ENCODE measurements around the gene AQR. TPM values are rescaled to one million over a fixed set of nuclear protein-coding genes. Genes with fewer than 3 reads are reported as not detected.

Gene AQR
- polyA plus RNA-seq, 1 donor from 2014 or later: 22.4 TPM

DNA sequence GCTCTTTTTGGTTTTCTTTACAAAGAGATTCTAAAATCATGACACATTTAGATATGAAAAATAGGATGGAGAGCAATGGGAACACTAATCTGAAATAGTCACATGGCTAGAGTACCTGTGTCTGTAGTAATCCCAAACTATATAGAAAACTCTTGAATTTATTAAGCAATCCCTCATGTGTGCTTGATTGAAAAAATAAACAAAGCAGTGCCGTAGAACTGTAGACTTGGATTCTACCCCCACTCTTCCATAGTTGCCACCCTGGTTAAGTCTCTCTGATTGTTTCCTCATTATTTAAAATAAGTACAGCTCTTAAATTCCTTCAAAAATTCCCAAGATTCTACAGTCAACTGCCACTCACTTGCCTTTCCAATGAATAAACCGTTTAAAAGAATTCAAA is 115.3 kb downstream of the AQR start:
- Histone ChIP-seq H4K20me1 (ENCODE audit: insufficient read depth) (no peaks in the 10 kb centered on the region), H2AFZ (ENCODE audit: low read depth, low read length) (no peak overlapping the region), H3K36me3 (ENCODE audit: insufficient read depth, low read length) (no peaks in the 10 kb centered on the region), H3K27me3 (ENCODE audit: insufficient read depth, low read depth, low read length) (no peaks in the 10 kb centered on the region), H3K9ac (ENCODE audit: low read length) (no peak overlapping the region), H3K9me3 (ENCODE audit: low read length) (no peaks in the 10 kb centered on the region), H3K9me2 (ENCODE audit: insufficient read depth, low read length) (no peaks in the 10 kb centered on the region), H3K4me3 (ENCODE audit: low read length) (no peak overlapping the region), H3K79me2 (replicated peaks; ENCODE audit: insufficient read depth, low read length) (no peaks in the 10 kb centered on the region), H3K27ac (ENCODE audit: low read length) (no peak overlapping the region), H3F3A (ENCODE audit: insufficient read depth, low read length, poor library complexity, severe bottlenecking) (no peaks in the 10 kb centered on the region), H3K4me2 (ENCODE audit: low read length) (no peak overlapping the region)
- no peak for TF ChIP-seq TAF1 (IDR thresholded peaks at IDR 0.05; ENCODE audit: low read depth)
- no peak for TF ChIP-seq RAD21 (conservative IDR thresholded peaks at IDR 0.05)
- TF ChIP-seq SMC3 (conservative IDR thresholded peaks at IDR 0.05; ENCODE audit: poor library complexity): no peak
- no peak for TF ChIP-seq EP300 (conservative IDR thresholded peaks at IDR 0.05; ENCODE audit: poor library complexity, severe bottlenecking)
- no peak for TF ChIP-seq POLR2AphosphoS5 (IDR thresholded peaks at IDR 0.05)
- TF ChIP-seq, protein P1, sequence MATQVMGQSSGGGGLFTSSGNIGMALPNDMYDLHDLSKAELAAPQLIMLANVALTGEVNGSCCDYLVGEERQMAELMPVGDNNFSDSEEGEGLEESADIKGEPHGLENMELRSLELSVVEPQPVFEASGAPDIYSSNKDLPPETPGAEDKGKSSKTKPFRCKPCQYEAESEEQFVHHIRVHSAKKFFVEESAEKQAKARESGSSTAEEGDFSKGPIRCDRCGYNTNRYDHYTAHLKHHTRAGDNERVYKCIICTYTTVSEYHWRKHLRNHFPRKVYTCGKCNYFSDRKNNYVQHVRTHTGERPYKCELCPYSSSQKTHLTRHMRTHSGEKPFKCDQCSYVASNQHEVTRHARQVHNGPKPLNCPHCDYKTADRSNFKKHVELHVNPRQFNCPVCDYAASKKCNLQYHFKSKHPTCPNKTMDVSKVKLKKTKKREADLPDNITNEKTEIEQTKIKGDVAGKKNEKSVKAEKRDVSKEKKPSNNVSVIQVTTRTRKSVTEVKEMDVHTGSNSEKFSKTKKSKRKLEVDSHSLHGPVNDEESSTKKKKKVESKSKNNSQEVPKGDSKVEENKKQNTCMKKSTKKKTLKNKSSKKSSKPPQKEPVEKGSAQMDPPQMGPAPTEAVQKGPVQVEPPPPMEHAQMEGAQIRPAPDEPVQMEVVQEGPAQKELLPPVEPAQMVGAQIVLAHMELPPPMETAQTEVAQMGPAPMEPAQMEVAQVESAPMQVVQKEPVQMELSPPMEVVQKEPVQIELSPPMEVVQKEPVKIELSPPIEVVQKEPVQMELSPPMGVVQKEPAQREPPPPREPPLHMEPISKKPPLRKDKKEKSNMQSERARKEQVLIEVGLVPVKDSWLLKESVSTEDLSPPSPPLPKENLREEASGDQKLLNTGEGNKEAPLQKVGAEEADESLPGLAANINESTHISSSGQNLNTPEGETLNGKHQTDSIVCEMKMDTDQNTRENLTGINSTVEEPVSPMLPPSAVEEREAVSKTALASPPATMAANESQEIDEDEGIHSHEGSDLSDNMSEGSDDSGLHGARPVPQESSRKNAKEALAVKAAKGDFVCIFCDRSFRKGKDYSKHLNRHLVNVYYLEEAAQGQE (IDR thresholded peaks at IDR 0.05; ENCODE audit: borderline replicate concordance): no peak
- no peak for TF ChIP-seq EZH2 (IDR thresholded peaks at IDR 0.05; ENCODE audit: borderline replicate concordance, insufficient read depth, low read length, poor library complexity, severe bottlenecking)
- no peak for TF ChIP-seq MXI1 (conservative IDR thresholded peaks at IDR 0.05; ENCODE audit: poor library complexity, severe bottlenecking)
- TF ChIP-seq, protein P2, sequence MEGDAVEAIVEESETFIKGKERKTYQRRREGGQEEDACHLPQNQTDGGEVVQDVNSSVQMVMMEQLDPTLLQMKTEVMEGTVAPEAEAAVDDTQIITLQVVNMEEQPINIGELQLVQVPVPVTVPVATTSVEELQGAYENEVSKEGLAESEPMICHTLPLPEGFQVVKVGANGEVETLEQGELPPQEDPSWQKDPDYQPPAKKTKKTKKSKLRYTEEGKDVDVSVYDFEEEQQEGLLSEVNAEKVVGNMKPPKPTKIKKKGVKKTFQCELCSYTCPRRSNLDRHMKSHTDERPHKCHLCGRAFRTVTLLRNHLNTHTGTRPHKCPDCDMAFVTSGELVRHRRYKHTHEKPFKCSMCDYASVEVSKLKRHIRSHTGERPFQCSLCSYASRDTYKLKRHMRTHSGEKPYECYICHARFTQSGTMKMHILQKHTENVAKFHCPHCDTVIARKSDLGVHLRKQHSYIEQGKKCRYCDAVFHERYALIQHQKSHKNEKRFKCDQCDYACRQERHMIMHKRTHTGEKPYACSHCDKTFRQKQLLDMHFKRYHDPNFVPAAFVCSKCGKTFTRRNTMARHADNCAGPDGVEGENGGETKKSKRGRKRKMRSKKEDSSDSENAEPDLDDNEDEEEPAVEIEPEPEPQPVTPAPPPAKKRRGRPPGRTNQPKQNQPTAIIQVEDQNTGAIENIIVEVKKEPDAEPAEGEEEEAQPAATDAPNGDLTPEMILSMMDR (IDR thresholded peaks at IDR 0.05; ENCODE audit: poor library complexity, severe bottlenecking): no peak

DNA sequence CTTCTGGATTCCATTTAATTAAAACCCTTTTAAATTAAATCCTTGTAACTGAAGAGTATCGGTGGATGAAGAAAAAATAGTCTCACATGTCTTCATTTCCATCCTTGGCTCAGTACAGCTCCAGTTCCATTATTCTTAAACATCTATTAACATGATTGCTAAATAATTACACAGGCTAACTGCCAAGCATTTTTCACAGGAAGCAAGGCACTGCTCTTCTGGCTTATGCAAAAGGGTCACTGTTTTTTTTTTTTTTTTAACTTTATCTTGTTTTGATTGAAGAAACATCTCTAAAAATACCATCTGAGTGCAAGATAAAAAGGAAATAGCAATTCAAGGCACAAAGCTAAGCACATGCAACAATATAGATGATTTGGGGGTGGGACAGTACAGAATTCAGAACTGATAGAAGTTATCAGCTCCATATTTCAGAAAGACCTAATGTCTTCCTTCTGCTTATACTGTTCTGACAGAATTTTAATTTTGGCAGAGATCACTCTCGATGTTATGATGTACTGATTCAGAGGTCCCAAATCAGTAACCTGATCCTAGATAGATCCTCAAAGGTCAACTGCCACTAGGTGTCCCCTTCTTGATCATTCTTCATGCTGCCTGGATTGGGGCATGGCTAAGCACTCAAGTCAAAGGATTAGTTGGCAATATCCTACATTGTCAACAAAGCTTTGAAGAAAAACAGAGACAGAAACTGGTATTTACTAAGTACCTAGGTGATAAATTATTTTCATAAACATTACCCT is 116.4 kb downstream of the AQR start:
- H3F3A ChIP-seq (ENCODE audit: insufficient read depth, low read length, poor library complexity, severe bottlenecking): no peaks in the 10 kb centered on the region
- no peaks in the 10 kb centered on the region for H3K36me3 ChIP-seq (ENCODE audit: insufficient read depth, low read length)
- H2AFZ ChIP-seq (ENCODE audit: low read depth, low read length): no peak overlapping the region
- no peaks in the 10 kb centered on the region for H3K27me3 ChIP-seq (ENCODE audit: insufficient read depth, low read depth, low read length)
- H4K20me1 ChIP-seq (ENCODE audit: insufficient read depth): no peaks in the 10 kb centered on the region
- no peaks in the 10 kb centered on the region for H3K9me3 ChIP-seq (ENCODE audit: low read length)
- no peak overlapping the region for H3K4me2 ChIP-seq (ENCODE audit: low read length)
- no peak overlapping the region for H3K9ac ChIP-seq (ENCODE audit: low read length)
- no peaks in the 10 kb centered on the region for H3K9me2 ChIP-seq (ENCODE audit: insufficient read depth, low read length)
- no peak overlapping the region for H3K27ac ChIP-seq (ENCODE audit: low read length)
- H3K79me2 ChIP-seq (replicated peaks; ENCODE audit: insufficient read depth, low read length): no peaks in the 10 kb centered on the region
- TF ChIP-seq RAD21 (conservative IDR thresholded peaks at IDR 0.05) (no peak), EP300 (conservative IDR thresholded peaks at IDR 0.05; ENCODE audit: poor library complexity, severe bottlenecking) (no peak), SMC3 (conservative IDR thresholded peaks at IDR 0.05; ENCODE audit: poor library complexity) (no peak), EZH2 (IDR thresholded peaks at IDR 0.05; ENCODE audit: borderline replicate concordance, insufficient read depth, low read length, poor library complexity, severe bottlenecking) (no peak), MXI1 (conservative IDR thresholded peaks at IDR 0.05; ENCODE audit: poor library complexity, severe bottlenecking) (no peak), POLR2AphosphoS5 (IDR thresholded peaks at IDR 0.05) (no peak)
- TF ChIP-seq, protein P1 (IDR thresholded peaks at IDR 0.05; ENCODE audit: borderline replicate concordance): no peak
- TF ChIP-seq, protein P2 (IDR thresholded peaks at IDR 0.05; ENCODE audit: poor library complexity, severe bottlenecking): no peak
- no peak overlapping the region for H3K4me3 ChIP-seq (ENCODE audit: low read length)

Data from neural cell (in vitro differentiated cells).